GM21576 (cell line): ENCODE measurements around the gene CACNG1.
"Not testable (repeated sequence)": the region's sequence is repeated elsewhere in the genome, so short reads cannot be mapped to it uniquely, and the experiment has no call there.

ENCODE experiments used
- ATAC-seq: cut with Tn5 transposase; IDR thresholded peaks from one replicate; pipeline ENCODE4 v1.9.1; 2021; ENCODE audit warnings: mild to moderate bottlenecking, moderate library complexity; ENCODE audit not compliant: unreplicated experiment

CACNG1 gene

GRCh38 chr17:67074781-67075180 lies 30.4 kb downstream of the CACNG1 start:
- no peak for ATAC-seq

- no peak for ATAC-seq
These were observed 31.9 kb downstream of the CACNG1 start for GRCh38 chr17:67076290-67076689.

GRCh38 chr17:67078292-67078691 lies 33.9 kb downstream of the CACNG1 start:
- ATAC-seq = no peak

DNA sequence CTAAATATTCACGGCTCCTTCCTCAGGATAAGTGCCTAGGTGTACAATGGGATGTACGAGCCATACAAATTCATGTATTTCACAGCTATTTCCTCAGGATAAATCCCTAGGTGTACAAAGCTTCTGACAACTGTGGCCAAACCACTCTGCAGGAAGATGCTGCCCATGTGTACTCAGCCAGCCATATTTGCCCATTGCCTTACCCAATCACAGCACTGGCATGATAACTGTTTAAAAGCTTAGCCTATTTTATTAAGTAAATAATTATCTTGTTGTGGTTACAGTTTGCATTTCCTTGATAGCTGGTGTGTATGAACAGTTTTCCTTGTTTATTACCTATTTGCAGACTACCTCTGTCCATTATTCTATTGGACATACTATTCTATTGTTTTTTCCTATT lies 35.1 kb downstream of the CACNG1 start:
- no peak for ATAC-seq

DNA sequence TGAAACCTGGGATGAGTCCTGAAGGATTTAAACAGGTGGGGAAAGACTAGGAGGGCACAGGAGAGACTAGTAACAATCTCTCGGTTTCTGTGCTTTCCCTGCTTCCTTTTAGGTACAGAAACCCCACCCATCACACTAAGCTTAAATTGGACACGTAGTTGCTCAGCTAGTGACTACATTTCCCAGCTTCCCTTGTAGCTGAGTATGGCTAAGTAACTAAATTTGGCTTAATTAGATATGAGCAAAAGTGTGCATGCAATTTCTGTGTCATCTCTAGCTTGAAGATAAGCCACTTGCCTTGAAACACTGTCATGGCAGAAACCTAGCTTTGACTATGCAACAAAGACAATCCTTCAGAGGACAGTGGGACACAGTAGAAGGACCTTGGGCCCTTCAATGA lies 36.5 kb downstream of the CACNG1 start:
- ATAC-seq = no peak

- ATAC-seq = peak; percentile 70
These were observed 37.8 kb downstream of the CACNG1 start for GRCh38 chr17:67082107-67082506.

DNA sequence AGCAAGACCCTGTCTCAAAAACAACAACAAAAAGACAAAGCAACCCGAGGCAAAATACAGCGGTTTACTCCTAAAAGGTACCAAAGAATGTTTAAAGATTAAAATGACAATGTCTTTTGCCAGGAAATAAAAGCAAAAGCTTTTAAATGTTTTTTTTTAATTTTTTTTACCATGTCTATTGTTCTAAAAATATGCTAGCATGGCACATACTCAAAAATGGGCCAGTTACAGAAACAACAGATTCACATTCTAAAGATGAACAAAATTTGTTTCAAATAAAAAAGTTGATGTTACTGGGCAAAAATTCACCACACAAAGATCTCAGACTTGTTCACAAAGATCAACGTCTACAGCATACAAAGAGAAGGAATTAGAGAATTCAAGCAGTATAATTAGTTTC lies 41.1 kb downstream of the CACNG1 start:
- ATAC-seq = no peak

DNA sequence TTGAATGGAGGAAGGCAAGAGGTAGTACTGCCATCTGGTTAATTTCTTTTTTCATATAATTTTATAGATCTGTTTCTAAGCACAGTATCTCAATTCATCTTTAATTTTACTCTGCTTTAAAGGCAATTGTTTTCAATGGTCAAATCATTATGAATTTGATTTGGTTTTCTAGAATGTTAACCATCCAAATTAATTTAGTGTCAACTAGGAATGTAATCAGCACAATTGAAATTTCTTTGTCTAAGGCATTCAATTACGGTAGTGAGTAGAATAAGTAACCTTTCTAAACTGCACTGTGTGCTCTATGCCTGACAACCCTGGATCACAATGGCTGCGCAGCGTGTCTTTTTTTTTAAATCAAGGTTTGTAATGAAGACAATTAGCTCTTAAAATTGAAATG lies 44.3 kb downstream of the CACNG1 start:
- no peak for ATAC-seq

DNA sequence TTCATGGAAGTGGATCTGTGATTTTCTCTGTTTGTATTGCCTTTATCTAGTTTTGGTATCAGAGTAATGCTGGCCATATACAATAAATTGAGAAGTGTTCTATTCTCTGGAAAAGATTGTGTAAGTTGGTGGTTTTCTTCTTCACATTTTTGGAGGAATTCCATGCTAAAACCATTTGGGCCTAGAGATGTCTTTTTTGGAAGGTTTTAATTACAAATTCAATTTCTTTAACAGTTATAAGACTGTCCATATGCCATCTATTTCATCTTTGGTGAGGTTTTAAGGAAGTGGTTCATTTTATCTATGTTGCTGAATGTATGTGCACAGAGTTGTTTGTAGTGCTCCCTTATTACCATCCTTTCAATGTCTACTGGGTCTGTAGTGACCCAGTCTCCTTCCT lies 46.0 kb downstream of the CACNG1 start:
- ATAC-seq = no peak

GRCh38 chr17:67092291-67092690 lies 47.9 kb downstream of the CACNG1 start:
- no peak for ATAC-seq

DNA sequence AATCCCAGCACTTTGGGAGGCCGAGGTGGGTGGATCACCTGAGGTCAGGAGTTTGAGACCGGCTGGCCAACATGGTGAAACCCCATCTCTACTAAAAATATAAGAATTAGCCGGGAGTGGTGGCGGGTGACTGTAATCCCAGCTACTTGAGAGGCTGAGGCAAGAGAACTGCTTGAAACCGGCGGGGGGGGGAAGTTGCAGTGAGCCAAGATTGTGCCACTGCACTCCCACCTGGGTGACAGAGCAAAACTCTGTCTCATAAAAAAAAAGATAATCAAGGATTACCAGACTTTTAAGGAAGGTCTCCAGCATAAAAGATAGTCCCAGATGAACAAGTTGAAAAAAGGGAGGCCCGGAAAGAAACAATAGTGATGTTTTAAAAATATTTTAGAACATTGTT lies 48.4 kb downstream of the CACNG1 start:
- ATAC-seq = not testable (repeated sequence)

GRCh38 chr17:67093348-67093747 lies 49.0 kb downstream of the CACNG1 start:
- ATAC-seq = no peak

- not testable (repeated sequence) for ATAC-seq
These were observed 50.9 kb downstream of the CACNG1 start for GRCh38 chr17:67095291-67095690.

- ATAC-seq = no peak
These were observed 51.4 kb downstream of the CACNG1 start for GRCh38 chr17:67095803-67096202.

- ATAC-seq = no peak
These were observed 52.3 kb downstream of the CACNG1 start for GRCh38 chr17:67096609-67097008.

GRCh38 chr17:67098006-67098405 lies 53.7 kb downstream of the CACNG1 start:
- ATAC-seq = no peak

- ATAC-seq = not testable (repeated sequence)
These were observed 60.3 kb downstream of the CACNG1 start for GRCh38 chr17:67104641-67105040.

- no peak for ATAC-seq
These were observed 60.9 kb downstream of the CACNG1 start for GRCh38 chr17:67105213-67105612.
